Measurements from ENCODE around the gene CLINT1.
"Not testable (repeated sequence)": the region's sequence is repeated elsewhere in the genome, so short reads cannot be mapped to it uniquely, and the experiment has no call there.

Gene CLINT1

DNA sequence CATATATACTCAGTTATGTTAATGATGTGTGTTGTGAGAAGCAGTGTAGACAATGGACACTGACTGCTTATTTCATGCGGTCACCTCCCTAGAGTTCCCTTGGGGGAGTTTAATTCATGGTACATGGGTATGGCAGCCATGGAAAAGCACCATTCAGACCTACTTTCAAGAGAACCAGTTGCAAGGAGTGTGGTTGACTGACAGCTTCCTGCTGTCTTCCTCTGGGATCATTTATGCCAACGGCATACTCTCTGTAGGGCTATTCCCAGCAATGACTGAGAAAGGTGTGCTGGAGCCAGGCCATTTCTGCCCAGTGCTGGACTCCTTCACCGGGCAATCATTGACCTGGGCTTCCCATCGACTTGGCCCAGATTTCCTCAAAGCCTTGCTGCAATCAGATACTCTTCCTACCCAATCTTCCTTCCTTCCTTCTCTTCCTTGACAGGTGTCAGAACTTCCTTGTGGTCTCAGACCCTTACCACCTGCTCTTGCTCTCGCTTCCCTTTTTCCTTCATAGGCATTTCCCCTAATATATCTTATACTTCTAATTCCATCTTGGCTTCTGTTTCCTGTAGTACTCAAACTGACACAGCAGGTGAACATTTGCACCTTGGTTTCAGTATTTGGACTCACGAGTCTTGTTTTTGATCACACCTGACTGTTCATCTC lies 3.4 kb upstream of the CLINT1 start:
- DNase-seq: no peak

DNA sequence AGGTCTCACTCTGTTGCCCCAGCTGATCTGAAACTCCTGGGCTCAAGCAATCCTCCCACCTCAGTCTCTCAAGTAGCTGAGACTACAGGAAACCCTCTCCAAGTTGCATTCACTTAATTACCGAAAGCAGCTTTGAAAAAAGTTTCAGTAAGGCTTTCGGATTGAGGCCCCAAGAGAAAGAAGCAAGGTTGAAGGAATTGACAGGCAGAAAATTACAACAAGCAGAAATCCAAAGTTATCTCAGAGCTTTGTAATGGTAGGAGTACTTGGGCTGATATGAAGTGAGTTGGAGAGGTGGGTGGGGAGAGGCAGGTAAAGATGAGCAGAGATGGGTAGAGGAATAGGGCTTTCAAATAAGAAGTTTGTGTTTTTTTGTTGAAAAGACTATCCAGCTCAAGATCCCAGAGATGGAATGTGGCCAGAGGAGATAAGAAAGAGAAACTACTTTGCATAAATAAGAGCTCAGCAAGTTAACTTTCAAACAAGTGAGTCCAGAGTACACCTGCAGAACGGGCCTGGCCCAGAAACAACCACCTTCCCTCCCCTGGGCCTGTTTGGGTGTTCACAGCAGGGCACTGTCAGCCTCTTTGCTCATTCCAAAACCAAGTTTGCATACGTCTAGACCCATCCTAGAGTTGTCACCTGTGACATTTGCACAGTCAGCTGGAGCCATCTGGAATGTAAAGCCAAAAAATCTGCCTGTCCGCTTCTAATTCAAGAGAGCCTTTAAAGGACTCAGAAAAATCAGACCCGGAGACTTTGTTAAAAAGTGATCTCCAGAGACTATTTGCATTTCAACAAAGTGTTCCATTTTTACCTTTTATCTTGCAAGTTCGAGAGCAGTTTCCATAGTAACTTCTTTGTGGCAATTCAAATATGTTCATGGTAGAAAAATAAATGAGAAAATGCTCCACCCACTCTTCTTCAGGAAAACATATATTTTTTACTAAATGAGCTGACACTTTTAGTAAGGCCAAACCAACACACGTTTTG lies 2.2 kb upstream of the CLINT1 start:
- no peak for DNase-seq

DNA sequence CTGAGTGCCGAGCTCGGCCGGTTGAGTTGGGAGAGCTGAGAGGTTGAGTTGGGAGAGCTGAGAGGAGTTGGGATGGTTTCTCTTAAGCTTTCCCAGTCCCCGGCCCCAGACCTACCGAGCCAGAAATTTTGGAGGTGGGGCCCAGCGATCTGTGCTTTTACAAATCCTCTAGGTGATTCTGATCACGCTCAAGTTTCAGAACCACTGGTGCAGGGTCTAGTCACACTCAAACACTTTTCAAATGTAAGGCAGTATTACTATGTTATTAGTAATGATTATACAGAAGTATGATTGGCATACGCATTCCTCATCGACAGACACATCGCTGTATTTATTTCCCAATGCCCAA lies 256 bp upstream of the CLINT1 start:
- DNase-seq: no peak

DNA sequence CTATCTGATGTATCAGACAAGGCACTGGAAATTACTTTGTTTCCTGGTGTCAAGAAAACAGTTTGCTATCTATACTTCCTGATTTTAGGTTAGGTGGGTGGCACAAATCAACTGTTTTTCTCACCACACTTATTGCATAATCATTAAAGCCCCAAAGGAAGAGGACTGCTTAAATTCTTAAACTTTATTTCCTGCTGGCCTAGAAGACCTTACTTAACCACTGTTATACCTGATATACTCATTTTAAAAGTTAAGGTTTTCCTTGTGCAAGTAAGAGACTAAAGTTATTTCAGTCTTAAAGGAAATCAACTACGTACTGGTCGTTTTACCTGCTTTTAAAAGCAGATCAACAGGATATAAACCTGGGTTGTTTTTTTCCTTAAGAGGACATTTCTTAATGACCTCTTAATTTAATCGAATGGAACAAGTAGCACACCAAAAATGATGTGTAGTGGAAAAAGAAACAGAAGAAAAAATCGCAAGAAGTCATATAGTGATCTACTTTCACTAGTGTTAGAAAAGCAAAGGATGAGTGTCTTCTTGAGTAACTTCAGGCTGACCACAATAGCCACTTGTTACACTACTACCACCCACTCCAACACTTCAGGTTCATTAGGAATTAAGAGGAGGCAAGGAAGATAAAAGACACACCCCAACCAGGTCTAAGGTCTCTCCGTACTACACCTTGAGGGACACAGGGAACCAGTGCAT lies 974 bp downstream of the CLINT1 start:
- DNase-seq: no peak

DNA sequence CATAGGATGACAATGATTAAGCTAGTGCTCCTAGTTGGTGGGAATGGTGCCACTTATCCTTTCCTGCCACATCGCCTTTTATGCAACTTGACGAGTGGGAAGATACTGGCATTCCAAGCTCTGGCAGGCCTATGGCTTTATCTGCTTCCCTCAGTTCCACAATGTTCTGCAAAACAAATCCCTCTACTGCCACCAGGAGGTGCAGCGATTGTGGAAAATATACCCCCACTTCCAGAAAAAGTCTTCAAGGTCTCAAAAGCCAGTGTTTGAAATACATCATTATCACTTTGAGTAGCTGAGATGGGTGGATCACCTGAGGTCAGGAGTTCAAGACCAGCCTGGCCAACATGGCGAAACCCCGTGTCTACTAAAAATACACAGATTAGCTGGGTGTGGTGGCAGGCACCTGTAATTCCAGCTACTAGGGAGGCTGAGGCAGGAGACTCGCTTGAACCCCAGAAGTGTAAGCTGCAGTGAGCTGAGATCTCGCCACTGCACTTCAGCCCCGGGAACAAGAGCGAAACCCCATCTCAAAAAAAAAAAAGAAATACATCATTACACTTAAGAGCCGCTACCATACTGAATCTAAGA lies 3.4 kb downstream of the CLINT1 start:
- no peak for DNase-seq

DNA sequence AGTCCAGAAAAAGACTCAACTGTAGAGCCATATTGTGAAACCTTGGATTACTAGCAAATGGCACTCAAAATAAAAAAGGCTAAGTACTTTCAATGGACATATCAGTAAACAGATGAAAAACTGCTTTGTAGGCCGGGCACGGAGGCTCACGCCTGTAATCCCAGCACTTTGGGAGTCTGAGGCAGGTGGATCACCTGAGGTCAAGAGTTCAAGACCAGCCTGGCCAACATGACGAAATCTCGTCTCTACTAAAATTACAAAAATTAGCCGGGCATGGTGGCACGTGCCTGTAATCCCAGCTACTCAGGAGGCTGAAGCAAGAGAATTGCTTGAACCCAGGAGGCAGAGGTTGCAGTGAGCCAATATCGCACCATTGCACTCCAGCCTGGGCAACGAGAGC lies 5.6 kb downstream of the CLINT1 start:
- not testable (repeated sequence) for DNase-seq

DNA sequence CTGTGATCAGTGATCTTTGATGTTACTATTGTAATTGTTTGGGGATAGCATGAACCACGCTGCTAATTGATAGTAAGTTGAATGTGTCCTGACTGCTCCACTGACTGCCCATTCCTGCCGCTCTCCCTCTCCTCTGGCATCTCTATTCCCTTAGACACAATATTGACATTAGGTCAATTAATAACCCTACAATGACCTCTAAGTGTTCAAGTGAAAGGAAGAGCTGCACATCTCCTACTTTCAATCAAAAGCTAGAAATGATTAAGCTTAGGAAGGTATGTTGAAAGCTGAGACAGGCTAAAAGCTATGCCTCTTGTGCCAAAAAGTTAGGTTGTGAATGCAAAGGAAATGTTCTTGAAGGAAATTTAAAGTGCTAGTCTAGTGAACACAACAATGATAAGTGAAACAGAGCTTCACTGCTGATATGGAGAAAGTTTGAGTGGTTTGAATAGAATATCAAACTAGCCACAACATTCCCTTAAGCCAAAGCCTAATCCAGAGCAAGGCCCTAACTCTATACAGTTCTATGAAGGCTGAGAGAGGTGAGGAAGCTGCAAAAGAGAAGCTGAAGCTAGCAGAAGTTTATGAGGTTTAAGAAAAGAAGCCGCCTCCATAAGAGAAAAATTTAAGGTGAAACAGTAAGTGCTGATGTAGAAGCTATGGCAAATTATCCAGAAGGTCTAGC lies 12.9 kb downstream of the CLINT1 start:
- DNase-seq: no peak

DNA sequence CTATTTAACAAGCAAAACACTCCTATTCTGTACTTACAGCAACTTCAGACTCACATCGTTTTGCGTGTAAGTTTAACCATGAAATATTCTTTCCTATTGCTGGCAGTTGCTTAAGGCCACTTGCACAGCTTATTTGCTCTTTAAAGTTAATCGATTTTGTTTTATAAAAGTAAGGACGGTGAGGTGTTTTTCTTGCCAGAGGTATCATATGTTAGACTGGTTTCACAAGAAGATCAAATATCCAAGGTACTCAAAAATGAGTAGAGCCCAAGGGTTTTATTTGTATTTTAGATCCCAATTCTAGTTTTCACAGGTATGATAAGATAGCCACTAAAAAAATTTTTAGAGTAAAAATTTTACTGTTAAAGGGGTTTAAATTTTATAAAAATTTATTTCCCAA lies 16.2 kb downstream of the CLINT1 start:
- DNase-seq: no peak

DNA sequence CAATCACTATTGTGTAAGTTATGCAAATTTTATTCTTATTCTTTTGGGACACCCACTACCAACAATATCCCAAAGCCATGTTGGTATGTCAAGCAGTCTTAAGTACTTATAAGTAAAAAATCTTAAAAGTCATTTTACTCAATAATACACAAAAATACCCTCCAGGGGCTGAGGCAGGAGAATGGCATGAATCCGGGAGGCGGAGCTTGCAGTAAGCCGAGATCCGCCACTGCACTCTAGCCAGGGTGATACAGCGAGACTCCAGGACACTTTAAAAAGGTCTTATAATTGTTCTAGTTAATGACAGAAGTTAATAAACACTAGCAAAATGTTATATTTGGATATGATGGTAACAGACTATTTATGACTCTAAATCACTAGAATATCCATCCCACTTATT lies 16.8 kb downstream of the CLINT1 start:
- DNase-seq: no peak

DNA sequence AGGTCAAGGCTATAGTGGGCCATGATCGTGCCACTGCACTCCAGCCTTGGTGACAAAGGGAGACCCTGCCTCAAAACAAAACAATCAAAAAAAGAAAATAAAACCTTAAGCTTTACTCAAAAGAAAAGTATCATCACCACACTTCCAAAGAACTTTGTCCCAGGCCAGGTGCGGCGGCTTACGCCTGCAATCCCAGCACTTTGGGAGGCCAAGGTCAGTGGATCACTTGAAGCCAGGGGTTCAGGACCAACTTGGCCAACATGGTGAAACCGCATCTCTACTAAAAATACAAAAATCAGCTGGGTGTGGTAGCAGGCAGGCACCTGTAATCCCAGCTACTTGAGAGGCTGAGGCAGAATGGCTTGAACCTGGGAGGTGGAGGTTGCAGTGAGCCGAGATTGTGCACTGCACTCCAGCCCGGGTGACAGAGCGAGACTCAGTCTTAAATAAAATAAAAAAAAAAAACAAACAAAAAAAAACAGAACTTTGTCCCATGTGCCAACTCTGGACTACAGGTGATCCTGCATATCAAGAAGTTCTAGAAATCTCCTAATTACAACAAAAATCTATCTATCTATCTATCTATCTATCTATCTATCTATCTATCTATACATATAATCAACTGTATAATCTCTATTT lies 19.7 kb downstream of the CLINT1 start:
- no peak for DNase-seq

DNA sequence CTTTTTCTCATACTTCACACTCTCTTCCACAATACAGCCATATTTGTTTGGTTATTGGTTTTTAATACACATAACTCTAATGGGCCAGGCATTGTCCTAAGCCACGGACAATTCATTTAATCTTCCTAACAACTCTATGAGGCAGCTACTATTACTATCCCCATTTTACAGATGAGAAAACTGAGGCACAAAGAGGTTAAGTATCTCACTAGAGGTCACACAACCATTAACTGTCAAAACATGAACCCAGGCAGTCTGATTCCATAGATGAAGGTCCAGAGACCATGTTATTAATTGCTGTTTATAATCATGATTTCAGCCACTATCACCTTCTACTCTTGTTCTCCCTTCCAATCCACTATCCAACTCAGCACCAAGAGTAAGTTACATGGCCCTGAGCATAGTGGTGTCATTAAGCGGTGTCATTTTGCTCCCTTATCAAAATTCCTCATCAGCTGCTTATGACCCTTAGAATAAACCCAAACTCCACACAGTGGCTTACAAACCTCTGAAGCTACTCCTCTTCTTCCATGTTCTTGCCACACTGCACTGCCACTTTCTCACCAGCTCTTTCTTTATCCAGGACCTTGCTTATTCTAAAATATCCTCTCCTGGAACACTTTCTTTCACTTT lies 22.7 kb downstream of the CLINT1 start:
- no peak for DNase-seq

DNA sequence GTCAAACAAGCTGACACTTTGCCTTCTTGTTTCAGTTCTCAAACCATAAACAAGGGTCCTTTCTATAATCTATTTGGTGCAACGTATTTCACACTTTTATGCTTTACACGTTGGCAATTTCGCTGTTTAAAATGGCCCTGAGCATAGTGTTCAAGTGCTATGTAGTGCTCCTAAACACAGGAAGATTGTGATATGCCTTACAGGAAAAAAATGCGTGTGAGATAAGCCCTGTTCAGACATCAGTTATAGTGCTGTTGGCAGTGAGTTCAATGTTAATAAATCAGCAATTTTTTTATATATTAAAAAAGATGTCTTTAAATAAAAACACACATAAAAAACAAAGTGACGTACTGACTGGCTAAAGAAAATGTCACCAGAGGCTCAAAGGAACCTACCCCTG lies 23.9 kb downstream of the CLINT1 start:
- DNase-seq: no peak

DNA sequence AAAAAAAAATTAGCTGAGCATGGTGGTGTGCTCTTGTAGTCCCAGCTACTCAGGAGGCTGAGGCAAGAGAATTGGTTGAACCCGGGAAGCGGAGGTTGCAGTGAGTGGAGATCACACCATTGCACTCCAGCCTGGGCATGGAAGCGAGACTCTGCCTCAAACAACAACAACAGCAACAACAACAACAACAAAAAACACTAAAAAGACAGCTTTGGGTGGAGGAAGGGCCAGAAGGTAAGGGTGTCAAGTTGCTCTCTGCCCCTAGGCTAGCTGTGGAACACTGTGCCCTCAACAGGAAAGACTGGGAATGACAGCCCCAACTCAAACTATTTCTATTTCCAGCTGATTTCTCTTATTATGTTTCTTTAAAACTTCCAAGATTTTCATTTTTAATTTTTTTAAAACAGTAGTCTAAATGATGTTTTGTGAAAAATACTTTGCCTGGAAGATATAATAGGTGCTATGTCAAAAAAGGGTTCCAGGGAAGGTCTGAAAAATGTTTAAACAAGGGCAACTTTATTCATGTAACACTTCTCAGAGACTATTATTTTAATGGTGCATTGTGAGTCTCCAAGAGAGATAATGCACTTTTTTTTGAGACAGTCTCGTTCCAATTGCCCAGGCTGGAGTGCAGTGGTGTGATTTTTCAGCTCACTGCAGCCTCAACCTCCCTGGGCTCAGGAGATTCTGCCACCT lies 29.9 kb downstream of the CLINT1 start:
- DNase-seq: no peak

DNA sequence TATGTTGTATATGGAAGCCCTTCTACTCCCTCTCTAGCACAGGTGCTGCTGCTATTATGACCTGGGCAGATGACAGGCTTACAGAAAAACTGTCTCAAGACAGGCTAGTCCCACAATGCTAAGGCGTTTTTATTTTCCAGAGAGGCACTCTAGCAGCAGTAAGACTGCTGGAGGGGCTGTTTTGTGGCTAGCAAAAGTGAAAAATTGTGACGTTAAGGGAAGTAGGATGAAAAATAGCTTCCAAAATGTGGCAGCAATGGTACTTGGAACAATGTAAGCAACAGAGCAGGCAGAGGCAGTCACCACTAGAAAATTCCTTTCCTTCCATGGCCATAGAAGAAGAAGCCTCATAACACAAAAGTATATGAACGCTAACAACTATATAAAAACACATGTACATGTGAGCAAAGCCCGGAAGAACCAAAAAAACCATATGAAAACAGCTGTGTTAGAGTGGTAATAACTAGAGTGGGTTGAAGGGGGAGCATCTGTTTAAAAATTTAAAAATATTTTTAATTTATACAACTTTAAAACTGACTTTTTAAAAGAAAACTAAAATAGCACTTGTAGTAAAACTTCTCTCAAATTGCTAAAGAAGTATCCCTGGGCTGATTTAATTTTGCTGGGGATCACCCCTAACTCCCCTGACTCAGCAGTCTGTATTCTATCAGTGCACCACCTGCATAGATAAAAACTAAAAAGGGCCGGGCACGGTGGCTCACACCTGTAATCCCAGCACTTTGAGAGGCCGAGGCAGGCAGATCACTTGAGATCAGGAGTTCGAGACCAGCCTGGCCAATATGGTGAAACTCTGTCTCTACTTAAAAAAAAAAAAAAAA lies 30.6 kb downstream of the CLINT1 start:
- no peak for DNase-seq

DNA sequence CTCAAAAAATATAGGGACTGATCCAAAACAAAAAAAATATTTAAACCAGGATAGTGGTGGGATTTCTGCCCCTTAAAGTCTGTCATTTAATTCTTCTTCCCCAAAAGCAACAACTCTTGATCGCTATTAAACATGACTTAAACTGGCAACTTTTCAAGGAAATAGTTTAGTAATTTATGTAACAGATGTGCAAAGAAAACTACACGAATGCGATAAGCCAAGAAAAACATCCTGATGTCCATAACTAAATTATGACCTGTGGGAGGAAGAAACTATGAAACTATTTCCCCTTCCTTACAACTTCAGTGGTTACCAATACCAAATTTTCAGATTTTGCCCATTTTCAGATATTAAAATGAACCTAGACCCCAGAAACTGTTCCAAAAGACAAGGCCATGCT lies 31.5 kb downstream of the CLINT1 start:
- no peak for DNase-seq

DNA sequence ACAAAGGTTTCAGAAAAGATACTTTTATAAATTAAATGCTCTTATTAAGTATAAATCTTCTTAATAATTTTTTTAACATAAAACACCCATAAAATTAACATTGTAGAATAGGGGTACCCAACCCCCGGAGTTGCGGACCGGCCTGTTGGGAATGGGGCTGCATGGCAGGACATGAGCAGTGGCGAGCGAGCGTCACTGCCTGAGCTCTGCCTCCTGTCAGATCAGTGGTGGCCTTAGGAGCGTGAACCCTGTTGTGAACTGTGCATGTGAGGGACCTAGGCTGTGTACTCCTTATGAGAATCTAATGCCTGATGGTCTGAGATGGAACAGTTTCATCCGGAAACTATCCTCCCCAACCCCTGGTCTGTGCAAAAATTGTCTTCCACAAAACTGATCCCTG lies 35.3 kb downstream of the CLINT1 start:
- DNase-seq: no peak

DNA sequence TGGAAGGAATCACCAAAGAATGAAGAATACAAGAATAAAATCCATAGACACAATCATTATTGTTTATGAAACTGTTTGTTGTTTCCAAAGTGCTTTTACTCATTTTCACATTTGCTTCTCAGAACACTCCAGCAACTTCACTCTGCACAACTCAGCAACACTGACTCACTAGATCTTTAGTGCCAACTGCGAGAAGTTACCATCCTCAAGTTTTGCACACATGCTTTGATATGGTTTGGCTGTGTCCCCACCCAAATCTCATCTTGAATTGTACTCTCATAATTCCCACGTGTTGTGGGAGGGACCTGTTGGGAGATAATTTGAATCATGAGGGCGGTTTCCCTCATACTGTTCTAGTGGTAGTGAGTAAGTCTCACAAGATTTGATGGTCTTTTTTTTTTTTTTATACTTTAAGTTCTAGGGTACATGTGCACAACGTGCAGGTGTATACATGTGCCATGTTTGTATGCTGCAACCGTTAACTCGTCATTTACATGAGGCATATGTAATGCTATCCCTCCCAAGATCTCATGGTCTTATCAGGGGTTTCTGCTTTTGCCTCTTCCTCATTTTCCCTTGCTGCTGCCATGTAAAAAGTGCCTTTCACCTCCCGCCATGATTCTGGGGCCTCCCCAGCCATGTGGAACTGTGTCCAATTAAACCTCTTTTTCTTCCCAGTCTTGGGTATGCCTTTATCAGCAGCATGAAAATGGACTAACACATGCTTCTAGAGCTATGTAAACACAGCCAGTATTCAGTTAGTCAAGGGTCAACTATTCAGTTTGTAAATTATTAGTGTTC lies 36.9 kb downstream of the CLINT1 start:
- DNase-seq: no peak

DNA sequence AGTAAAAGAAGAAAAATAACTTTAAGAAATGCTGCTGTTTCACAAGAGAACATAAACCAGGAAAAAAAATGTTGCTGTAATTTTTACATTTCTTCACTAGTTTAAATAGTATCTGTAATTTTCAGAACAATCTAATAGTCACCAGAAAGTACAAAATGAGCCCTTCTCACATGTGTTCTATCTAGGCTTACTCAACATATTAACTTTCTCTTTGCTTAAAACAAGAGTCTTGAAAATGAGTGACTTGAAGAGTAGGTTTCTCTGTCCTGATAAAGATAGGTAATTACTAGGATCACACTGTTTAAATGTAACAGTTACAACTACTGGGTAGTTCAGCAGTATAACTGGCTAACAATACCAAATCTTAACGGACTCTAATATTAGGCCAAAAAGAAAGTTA lies 37.5 kb downstream of the CLINT1 start:
- DNase-seq: no peak

DNA sequence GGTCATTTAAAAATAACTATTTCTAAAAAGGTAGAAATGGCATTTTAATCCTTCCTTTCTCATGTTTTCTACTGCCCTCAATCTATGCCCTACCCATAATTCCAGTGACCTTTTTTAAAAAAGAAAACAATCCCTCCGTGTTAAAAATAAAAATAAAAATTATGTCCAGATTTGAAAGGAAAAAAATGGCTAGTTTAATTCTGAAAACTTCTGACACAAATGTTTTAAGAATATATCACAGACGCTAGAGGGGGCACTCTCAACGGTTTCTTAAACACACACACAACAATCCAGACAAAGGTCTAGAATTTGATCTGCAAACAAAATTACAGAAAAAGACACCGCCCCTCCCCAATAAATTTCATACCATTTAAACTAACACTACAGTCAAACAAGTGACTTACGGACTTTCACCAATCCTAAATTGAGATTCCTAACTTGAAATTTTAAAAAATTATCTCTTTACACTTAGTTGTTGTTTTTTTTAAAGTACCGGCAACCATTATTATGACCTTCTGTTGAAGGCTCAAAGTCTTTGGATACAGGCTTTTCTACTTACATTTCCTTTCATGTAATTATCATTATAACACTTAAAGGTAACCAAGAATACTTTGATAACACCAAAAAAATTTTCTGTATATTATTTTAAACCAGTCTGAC lies 38.2 kb downstream of the CLINT1 start:
- DNase-seq: no peak

Measured in NCI-H2171 (cell line).